ENCODE data around the gene BLOC1S3. TPM values are rescaled to one million over a fixed set of nuclear protein-coding genes. Genes with fewer than 3 reads are reported as not detected.

Gene BLOC1S3
- total RNA-seq, 1 donor: 7.7 TPM

DNA sequence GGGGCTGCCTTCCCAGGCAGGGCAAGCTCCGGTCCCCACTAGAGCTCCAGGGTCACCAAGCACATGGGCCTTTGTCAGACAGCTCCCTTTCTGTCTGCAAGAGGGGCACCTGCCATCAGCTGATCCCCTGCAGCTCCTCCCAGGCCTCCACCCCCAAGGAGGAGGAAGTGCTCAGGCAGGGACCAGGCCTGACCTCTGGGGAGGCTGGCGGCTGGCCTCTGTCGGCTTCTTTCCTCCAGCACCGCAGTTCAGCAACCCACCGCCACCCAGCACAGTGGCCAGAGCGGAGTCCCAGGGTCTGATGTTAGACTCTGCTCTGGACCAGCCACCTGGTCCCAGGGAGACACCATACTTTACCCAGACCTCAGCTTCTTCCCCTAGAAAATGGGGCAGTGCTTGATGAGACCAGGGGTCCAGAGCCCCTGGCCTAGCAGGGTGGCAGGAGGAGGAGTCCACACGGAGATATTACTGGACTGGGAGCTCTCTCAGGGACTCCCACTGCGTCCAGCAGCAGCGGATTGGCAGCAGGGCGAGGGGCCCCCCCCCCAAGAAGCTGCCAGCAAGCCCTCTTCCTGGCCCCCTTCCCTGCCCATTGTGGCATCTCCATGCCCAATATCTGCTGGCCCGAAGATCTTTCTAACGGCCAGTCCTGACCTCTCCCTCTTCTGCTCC is 41.9 kb upstream of the BLOC1S3 start:
- no peak for DNase-seq (ENCODE audit: low read depth)

DNA sequence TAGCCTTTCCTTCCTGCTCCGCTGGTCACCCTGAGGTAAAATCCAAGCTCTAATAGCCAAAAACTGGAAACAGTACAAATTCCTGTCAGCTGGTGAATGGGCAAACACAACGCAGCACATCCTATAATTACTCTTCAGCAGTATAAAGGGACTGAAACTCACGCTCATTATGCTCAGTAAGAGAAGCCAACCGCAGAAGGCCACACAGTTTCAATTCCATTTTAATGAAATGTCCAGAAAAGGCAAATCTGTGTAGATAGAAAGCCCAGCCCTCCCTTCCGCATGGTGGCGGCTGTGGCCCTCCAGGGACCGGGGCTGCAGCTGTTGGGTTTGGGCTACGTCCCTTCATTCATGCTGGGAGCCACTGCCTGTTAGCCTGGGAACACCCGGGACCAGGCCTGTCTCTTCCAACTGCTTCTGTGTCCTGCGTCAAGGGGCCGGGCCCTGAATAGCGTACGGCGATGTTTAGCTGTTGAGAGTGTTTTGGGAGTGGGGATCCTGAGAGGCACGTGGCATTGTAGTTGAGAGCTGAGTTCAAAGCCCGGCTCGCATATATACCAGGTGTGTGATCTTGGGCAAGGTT is 41.3 kb upstream of the BLOC1S3 start:
- TF ChIP-seq, protein P1, sequence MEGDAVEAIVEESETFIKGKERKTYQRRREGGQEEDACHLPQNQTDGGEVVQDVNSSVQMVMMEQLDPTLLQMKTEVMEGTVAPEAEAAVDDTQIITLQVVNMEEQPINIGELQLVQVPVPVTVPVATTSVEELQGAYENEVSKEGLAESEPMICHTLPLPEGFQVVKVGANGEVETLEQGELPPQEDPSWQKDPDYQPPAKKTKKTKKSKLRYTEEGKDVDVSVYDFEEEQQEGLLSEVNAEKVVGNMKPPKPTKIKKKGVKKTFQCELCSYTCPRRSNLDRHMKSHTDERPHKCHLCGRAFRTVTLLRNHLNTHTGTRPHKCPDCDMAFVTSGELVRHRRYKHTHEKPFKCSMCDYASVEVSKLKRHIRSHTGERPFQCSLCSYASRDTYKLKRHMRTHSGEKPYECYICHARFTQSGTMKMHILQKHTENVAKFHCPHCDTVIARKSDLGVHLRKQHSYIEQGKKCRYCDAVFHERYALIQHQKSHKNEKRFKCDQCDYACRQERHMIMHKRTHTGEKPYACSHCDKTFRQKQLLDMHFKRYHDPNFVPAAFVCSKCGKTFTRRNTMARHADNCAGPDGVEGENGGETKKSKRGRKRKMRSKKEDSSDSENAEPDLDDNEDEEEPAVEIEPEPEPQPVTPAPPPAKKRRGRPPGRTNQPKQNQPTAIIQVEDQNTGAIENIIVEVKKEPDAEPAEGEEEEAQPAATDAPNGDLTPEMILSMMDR (IDR thresholded peaks at IDR 0.05; ENCODE audit: insufficient read depth, low read length): no peak
- DNase-seq (ENCODE audit: low read depth): no peak
- H3K4me3 ChIP-seq (ENCODE audit: low read depth, low read length): no peak overlapping the region

More for the DNA sequence above, 41.9 kb upstream of the BLOC1S3 start:
- TF ChIP-seq, protein P1 (IDR thresholded peaks at IDR 0.05; ENCODE audit: insufficient read depth, low read length): no peak
- H3K4me3 ChIP-seq (ENCODE audit: low read depth, low read length): no peak overlapping the region

DNA sequence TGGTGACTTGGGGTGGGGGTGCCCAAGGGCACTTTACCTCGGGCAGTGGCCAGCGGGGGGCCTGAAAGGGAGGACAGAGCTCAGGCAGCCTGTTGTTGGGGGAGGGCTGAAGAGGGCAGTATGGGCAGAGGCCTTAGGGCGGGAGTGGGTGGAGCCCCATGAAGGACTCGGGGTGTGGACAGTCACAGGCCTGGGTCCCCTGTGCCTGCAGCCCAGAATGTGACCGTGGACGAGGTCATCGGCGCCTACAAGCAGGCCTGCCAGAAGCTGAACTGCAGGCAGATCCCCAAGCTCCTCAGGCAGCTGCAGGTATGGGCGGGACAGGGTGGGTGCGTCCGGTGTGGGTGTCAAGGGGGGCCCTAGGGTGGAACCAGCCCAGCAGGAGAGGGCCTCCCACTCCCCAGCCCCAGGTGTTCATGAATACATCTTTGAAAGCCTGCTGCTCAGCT is 40.3 kb upstream of the BLOC1S3 start:
- H3K4me3 ChIP-seq (ENCODE audit: low read depth, low read length): no peak overlapping the region
- no peak for DNase-seq (ENCODE audit: low read depth)
- TF ChIP-seq, protein P1 (IDR thresholded peaks at IDR 0.05; ENCODE audit: insufficient read depth, low read length): no peak

DNA sequence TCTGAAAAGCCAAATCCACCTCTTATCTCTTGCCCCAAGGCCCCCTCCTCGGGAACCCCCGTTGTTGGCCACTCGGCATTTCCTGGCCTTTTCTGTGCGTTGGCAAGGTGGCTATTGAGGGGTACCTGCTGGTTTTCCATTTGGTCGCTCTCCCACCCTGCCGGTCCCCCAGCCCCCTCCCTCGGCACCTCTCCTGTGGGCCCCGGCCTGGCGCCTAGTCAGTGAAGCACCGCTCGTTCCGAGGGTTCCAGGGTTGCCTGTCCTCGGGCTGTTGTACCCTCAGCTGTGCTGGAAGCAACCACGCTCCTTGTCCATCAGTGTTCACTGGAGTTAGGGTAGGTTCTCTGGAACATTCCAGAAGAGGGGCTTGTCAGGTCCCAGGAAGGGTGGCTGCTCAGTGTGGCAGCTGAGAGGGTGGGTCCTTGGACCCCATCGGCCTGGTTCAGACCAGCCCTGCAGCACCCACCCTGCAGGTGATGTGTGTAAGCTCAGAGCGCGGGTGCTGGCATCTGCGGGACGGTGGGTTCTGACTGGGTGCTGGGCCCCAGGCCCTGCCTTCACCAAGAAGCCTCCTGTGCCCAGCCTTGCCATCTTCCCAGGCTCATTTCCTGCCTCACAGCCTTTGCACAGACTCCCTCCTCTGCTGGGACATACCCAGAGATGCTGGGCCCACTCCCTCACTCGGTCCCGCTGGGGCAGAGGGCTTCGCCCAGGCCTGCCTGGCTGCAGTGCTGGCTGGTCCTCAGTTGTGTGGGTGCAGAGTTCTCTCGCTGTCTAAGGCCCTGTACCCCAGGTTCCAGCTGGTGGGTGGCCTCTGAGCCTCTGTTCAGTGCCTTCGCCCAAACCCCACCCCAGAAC is 39.1 kb upstream of the BLOC1S3 start:
- no peak overlapping the region for H3K4me3 ChIP-seq (ENCODE audit: low read depth, low read length)
- TF ChIP-seq, protein P1 (IDR thresholded peaks at IDR 0.05; ENCODE audit: insufficient read depth, low read length): no peak
- no peak for DNase-seq (ENCODE audit: low read depth)

DNA sequence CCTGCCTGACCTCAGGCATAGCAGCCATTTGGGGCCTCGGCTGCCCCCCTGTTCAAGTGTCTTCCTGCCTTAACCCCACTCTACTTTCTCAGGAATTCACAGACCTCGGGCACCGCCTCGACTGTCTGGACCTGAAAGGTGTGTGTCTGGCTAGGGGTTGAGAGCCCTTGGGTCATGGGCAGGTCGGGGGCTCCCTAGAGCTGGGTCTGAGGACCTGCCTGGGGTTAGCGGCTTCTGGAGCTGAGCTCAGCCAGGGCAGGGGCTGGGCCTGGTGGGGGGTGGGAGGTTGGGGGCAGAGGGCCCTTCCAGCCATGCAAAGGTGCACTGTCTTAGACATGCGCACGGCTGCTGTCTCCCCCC is 38.5 kb upstream of the BLOC1S3 start:
- TF ChIP-seq, protein P1 (IDR thresholded peaks at IDR 0.05; ENCODE audit: insufficient read depth, low read length): no peak
- H3K4me3 ChIP-seq (ENCODE audit: low read depth, low read length): no peak overlapping the region
- no peak for DNase-seq (ENCODE audit: low read depth)

DNA sequence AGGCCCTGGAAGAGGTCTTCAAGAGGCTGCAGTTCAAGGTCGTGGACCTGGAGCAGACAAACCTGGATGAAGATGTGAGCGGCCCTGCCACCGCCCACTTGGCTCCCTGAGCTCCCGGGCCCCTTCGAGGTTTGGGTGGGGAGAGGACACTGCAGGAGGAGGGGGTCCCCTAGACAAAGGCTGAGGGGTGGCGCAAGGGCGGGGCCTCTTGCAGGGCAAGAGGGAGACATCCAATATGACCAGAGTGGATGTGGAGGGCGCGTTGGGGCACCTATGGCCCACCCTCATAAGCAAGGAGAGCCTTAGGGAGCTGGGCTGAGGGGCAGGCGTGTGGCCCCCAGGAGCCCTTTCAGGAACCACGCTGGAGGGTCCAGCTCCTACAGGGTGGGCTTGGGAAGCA is 38.1 kb upstream of the BLOC1S3 start:
- TF ChIP-seq, protein P1 (IDR thresholded peaks at IDR 0.05; ENCODE audit: insufficient read depth, low read length): no peak
- H3K4me3 ChIP-seq (ENCODE audit: low read depth, low read length): no peak overlapping the region
- no peak for DNase-seq (ENCODE audit: low read depth)

Data from fibroblast of the aortic adventitia (primary cell).